Body of pancreas (tissue), 4 donors: ENCODE data around the gene TMEM91.

Experiments used
- POLR2A ChIP-seq, 3 donors: fragments of 450-650 bp; IDR thresholded peaks; one replicate each; pipeline ENCODE4 v1.6.1; 2016; ENCODE audit warnings: antibody characterized with exemption in 3 of 3, mild to moderate bottlenecking in 2 of 3
- TF ChIP-seq, protein P1 (sequence below), 7 experiments: fragments of 450-650 bp in 4 of 7; fragments of 200-600 bp in 3 of 7; sonication (generic) in 3 of 7; IDR thresholded peaks; one replicate each; pipeline ENCODE4 v1.5.1; 2016 to 2019; ENCODE audit warnings: antibody characterized with exemption in 7 of 7

DNA sequence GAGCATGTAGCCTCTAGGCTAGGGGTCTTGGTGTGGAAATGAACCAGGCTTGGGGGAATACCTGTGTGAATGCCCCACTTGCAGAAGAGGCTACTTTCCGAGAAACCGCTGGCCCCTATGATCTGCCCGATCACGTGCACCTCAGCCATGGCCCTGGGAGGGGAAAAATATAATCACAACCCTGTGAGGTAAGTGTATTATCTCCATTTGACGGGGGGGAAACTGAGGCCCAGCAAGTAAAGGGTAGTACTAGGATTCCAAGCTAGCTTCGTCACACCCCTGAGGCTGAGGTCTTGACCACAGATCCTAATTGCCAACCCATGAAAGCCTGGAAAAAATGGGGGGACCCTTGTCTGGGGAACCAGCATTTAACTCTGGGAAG lies 13.0 kb upstream of the TMEM91 start:
- no peak for TF ChIP-seq POLR2A (IDR thresholded peaks at IDR 0.05)
- TF ChIP-seq, protein P1, sequence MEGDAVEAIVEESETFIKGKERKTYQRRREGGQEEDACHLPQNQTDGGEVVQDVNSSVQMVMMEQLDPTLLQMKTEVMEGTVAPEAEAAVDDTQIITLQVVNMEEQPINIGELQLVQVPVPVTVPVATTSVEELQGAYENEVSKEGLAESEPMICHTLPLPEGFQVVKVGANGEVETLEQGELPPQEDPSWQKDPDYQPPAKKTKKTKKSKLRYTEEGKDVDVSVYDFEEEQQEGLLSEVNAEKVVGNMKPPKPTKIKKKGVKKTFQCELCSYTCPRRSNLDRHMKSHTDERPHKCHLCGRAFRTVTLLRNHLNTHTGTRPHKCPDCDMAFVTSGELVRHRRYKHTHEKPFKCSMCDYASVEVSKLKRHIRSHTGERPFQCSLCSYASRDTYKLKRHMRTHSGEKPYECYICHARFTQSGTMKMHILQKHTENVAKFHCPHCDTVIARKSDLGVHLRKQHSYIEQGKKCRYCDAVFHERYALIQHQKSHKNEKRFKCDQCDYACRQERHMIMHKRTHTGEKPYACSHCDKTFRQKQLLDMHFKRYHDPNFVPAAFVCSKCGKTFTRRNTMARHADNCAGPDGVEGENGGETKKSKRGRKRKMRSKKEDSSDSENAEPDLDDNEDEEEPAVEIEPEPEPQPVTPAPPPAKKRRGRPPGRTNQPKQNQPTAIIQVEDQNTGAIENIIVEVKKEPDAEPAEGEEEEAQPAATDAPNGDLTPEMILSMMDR (IDR thresholded peaks at IDR 0.05): no peak
